ENCODE data around the gene SKIDA1. TPM values are rescaled to one million over a fixed set of nuclear protein-coding genes. Genes with fewer than 3 reads are reported as not detected.

The SKIDA1 gene
- total and polyA plus RNA-seq, 11 donors, result 0.61 to 5.4 (median 3.1) TPM

GRCh38 chr10:21511946-21512572 is 13.4 kb downstream of the SKIDA1 start:
- 90 to 95% (median 93%) methylated on average over 3 of the region's 3 CpGs for WGBS, 4 donors
- Histone ChIP-seq H3K4me3 (no peak overlapping the region), H3K36me3 (no peaks in the 10 kb centered on the region), H3K27me3 (peaks cover 0 to 45% (median 0%) of the 10 kb centered on the region in 9 donors), H3K4me1 (peaks cover 0 to 20% (median 3%) of the 10 kb centered on the region in 12 donors), H3K9me3 (no peaks in the 10 kb centered on the region), H3K27ac (no peak overlapping the region)
- intact Hi-C loops (cut with DNase I), result loop anchor here in 1 of 10 donors (10.0 kb wide), 1 partner anchor 163 kb away; no protein-coding TSS in a partner anchor
- ATAC-seq, result no peak
- no peak for DNase-seq
- TF ChIP-seq CTCF (IDR thresholded peaks at IDR 0.05), result no peak
- no peak for TF ChIP-seq POLR2A (IDR thresholded peaks at IDR 0.05)

- Histone ChIP-seq H3K9me3 (no peaks in the 10 kb centered on the region), H3K36me3 (no peaks in the 10 kb centered on the region), H3K27ac (no peak overlapping the region), H3K4me3 (peak overlapping the region in 1 of 12 donors; percentile 61), H3K4me1 (peaks cover 0 to 20% (median 3%) of the 10 kb centered on the region in 12 donors), H3K27me3 (peaks cover 0 to 43% (median 0%) of the 10 kb centered on the region in 9 donors)
- ATAC-seq (no peak), DNase-seq (no peak)
- 89 to 95% (median 94%) methylated on average over 2 of the region's 2 CpGs for WGBS, 4 donors
- no peak for TF ChIP-seq POLR2A (IDR thresholded peaks at IDR 0.05)
- TF ChIP-seq CTCF (IDR thresholded peaks at IDR 0.05), result no peak
- intact Hi-C loops (cut with DNase I), result loop anchor here in 1 of 10 donors (10.0 kb wide), 1 partner anchor 164 kb away; no protein-coding TSS in a partner anchor
Measured at GRCh38 chr10:21511095-21511570, 14.3 kb downstream of the SKIDA1 start.

GRCh38 chr10:21510241-21511094 is 15.0 kb downstream of the SKIDA1 start:
- no peaks in the 10 kb centered on the region for H3K36me3 ChIP-seq
- DNase-seq, result peak in 2 of 5 donors; percentile 26 to 54
- H3K9me3 ChIP-seq, result no peaks in the 10 kb centered on the region
- intact Hi-C loops (cut with DNase I), result loop anchor here in 1 of 10 donors (10.0 kb wide), 1 partner anchor 164 kb away; no protein-coding TSS in a partner anchor
- H3K4me3 ChIP-seq, result peak overlapping the region; percentile 20 to 66 (median 54)
- WGBS, 4 donors, result 28 to 44% (median 31%) methylated on average over 21 to 39 of the region's 39 CpGs
- TF ChIP-seq CTCF (IDR thresholded peaks at IDR 0.05), result no peak
- TF ChIP-seq POLR2A (IDR thresholded peaks at IDR 0.05), result no peak
- H3K4me1 ChIP-seq, result peaks cover 0 to 24% (median 0%) of the 10 kb centered on the region in 12 donors
- ATAC-seq, result peak in 3 of 4 donors; percentile 33 to 68 (median 44)
- H3K27ac ChIP-seq, result peak overlapping the region in 6 of 12 donors; percentile 38 to 59 (median 50)
- H3K27me3 ChIP-seq, result peaks cover 0 to 36% (median 0%) of the 10 kb centered on the region in 9 donors
